ENCODE measurements around the gene ARHGEF28. TPM values are rescaled to one million over a fixed set of nuclear protein-coding genes. Genes with fewer than 3 reads are reported as not detected.

Gene ARHGEF28
- total and polyA plus RNA-seq, 2 of the 4 experiments (the other 2 are of a cell fraction): 3.6 to 16.0 TPM

GRCh38 chr5:73812457-73812856, 186.5 kb downstream of the ARHGEF28 start:
- no peak overlapping the region for H3K4me2 ChIP-seq (ENCODE audit: low read depth, low read length)
- H3K56ac ChIP-seq (ENCODE audit: extremely low read depth, insufficient read depth, low read length): no peak overlapping the region
- 62% methylated on average over 3 of the region's 6 CpGs; no CpG with 5 or more reads in 1 of the 2 experiments for WGBS, 2 experiments (ENCODE audit: extremely low coverage in 2 of 2, insufficient read length in 1 of 2)
- intact Hi-C loops (cut with micrococcal nuclease) (no loop called here), in situ Hi-C loops (cut with MboI; ENCODE audit: low sequenced_read_pairs) (no loop called here), dilution Hi-C loops (cut with HindIII; ENCODE audit: low sequenced_read_pairs, unreplicated experiment) (no loop called here)
- H3K14ac ChIP-seq (replicated peaks; ENCODE audit: low read depth, low read length): peak overlapping the region; percentile 5; the same call in 1 of the 2 replicates
- no peaks in the 10 kb centered on the region for H4K20me1 ChIP-seq (ENCODE audit: insufficient read depth, low read length)
- BruUV-seq (replicated peaks): no TSS peak
- peaks cover 0 to 19% of the 10 kb centered on the region in 2 experiments; a peak in 2 of 4 replicates for H3K79me1 ChIP-seq (ENCODE audit: low read depth in 1 of 2, low read length in 2 of 2)
- TF ChIP-seq CTCF (conservative IDR thresholded peaks at IDR 0.05; ENCODE audit: low read depth, low read length) (no peak), USF2 (IDR thresholded peaks at IDR 0.05; ENCODE audit: low read depth, low read length) (no peak), ELK1 (IDR thresholded peaks at IDR 0.05; ENCODE audit: borderline replicate concordance, low read depth, low read length) (no peak), BHLHE40 (IDR thresholded peaks at IDR 0.05; ENCODE audit: low read depth, low read length) (no peak), NFE2L2 (IDR thresholded peaks at IDR 0.05; ENCODE audit: low read depth, low read length) (no peak), POLR2A (IDR thresholded peaks at IDR 0.05; ENCODE audit: low read depth, low read length) (no peak), RAD21 (IDR thresholded peaks at IDR 0.05; ENCODE audit: low read length) (no peak)
- no peak overlapping the region for H2BK5ac ChIP-seq (ENCODE audit: low read depth, low read length, poor library complexity, severe bottlenecking)
- H3K23ac ChIP-seq (ENCODE audit: low read depth, low read length): 0 out of 2 replicates have a peak overlapping the region, but pooled peaks have one; percentile 2
- no peak overlapping the region; the same call in 1 of the 2 replicates for H3K18ac ChIP-seq (ENCODE audit: low read depth, low read length)
- no peak for ATAC-seq (ENCODE audit: low read depth)
- H4K8ac ChIP-seq (ENCODE audit: low read depth in 2 of 2, low read length in 2 of 2): peak overlapping the region in 1 of 2 experiments; percentile 24; a peak in 1 of 4 replicates
- CTCF ChIA-PET: no interaction called here
- H2AK9ac ChIP-seq (replicated peaks; ENCODE audit: low read depth, low read length, poor library complexity): no peak overlapping the region
- H3K27ac ChIP-seq (ENCODE audit: insufficient read depth, low read length): no peak overlapping the region
- H2BK15ac ChIP-seq (ENCODE audit: low read depth, low read length): peak overlapping the region; percentile 70; the same call in 1 of the 3 replicates
- H4K91ac ChIP-seq (ENCODE audit: insufficient read depth, low read depth, low read length): no peak overlapping the region
- POLR2A ChIA-PET (ENCODE audit: unreplicated experiment): no interaction called here
- H3K9me1 ChIP-seq (ENCODE audit: insufficient read depth, low read length): peaks cover 18% of the 10 kb centered on the region; the same call in 1 of the 2 replicates
- H4K5ac ChIP-seq (ENCODE audit: low read depth, low read length): no peak overlapping the region
- H3K9ac ChIP-seq (ENCODE audit: low read depth, low read length): peak overlapping the region; percentile 46; the same call in 1 of the 2 replicates
- H3K36me3 ChIP-seq (ENCODE audit: control insufficient read depth, insufficient read depth, low read length): 0 out of 2 replicates have a peak, but pooled peaks cover 1% of the 10 kb centered on the region
- peaks cover 11% of the 10 kb centered on the region for H3K4me1 ChIP-seq (ENCODE audit: control insufficient read depth, insufficient read depth, low read length)
- H3K9me3 ChIP-seq (ENCODE audit: control insufficient read depth, insufficient read depth, low read length): no peaks in the 10 kb centered on the region
- H2BK120ac ChIP-seq (ENCODE audit: low read depth, low read length): peak overlapping the region; percentile 1; the same call in 1 of the 2 replicates
- no peak overlapping the region; the same call in 1 of the 2 replicates for H2BK20ac ChIP-seq (ENCODE audit: low read depth, low read length)
- DNase-seq: no peak
- H3K4me3 ChIP-seq (ENCODE audit: insufficient read depth, low read depth, low read length): no peak overlapping the region
- H3K27me3 ChIP-seq (ENCODE audit: control insufficient read depth, insufficient read depth, low read length): no peaks in the 10 kb centered on the region
- peak overlapping the region; percentile 1; the same call in 1 of the 2 replicates for H3K4ac ChIP-seq (ENCODE audit: low read depth, low read length)
- peak overlapping the region; percentile 48; the same call in 1 of the 2 replicates for H2AK5ac ChIP-seq (ENCODE audit: low read depth, low read length)
- H2AFZ ChIP-seq (replicated peaks; ENCODE audit: low read length, poor library complexity): no peak overlapping the region
